GM18526 (cell line): ENCODE data around the gene CRELD2.

Source experiments
- POLR2A ChIP-seq: IDR thresholded peaks from 3 replicates; pipeline ENCODE4 v1.6.1; 2011; ENCODE audit not compliant: insufficient read length; ENCODE audit errors: extremely low read depth

CRELD2 gene

GRCh38 chr22:49951678-49951985 lies 33.2 kb downstream of the CRELD2 start:
- no peak for TF ChIP-seq POLR2A

- TF ChIP-seq POLR2A = no peak
Observed at GRCh38 chr22:49951986-49952896, 33.8 kb downstream of the CRELD2 start.

GRCh38 chr22:49953027-49953679 lies 34.7 kb downstream of the CRELD2 start:
- no peak for TF ChIP-seq POLR2A

- TF ChIP-seq POLR2A = no peak
Observed at GRCh38 chr22:49953680-49954344, 35.4 kb downstream of the CRELD2 start.

GRCh38 chr22:49954354-49954753 lies 35.9 kb downstream of the CRELD2 start:
- no peak for TF ChIP-seq POLR2A

- TF ChIP-seq POLR2A = no peak
Observed at GRCh38 chr22:49954991-49955580, 36.7 kb downstream of the CRELD2 start.

GRCh38 chr22:49955581-49956417 lies 37.4 kb downstream of the CRELD2 start:
- no peak for TF ChIP-seq POLR2A

GRCh38 chr22:49956418-49956770 lies 38.0 kb downstream of the CRELD2 start:
- TF ChIP-seq POLR2A = no peak

GRCh38 chr22:49956914-49957825 lies 38.7 kb downstream of the CRELD2 start:
- TF ChIP-seq POLR2A = no peak

GRCh38 chr22:49957826-49958365 lies 39.5 kb downstream of the CRELD2 start:
- TF ChIP-seq POLR2A = no peak

GRCh38 chr22:49958366-49958921 lies 40.0 kb downstream of the CRELD2 start:
- TF ChIP-seq POLR2A = no peak

GRCh38 chr22:49958931-49959781 lies 40.7 kb downstream of the CRELD2 start:
- TF ChIP-seq POLR2A = no peak

GRCh38 chr22:49959782-49960158 lies 41.3 kb downstream of the CRELD2 start:
- no peak for TF ChIP-seq POLR2A
